H1 (cell line): ENCODE results near the gene ZNF695. TPM values are rescaled to one million over a fixed set of nuclear protein-coding genes. Genes with fewer than 3 reads are reported as not detected.

Experiments
- ZNF274 ChIP-seq: IDR thresholded peaks from 2 replicates; pipeline ENCODE4 v1.7.0; 2012; ENCODE audit warnings: low read length, borderline replicate concordance; ENCODE audit errors: extremely low read depth
- polyA plus RNA-seq, 7 experiments: library from polyadenylated mRNA; depleted of rRNA in 3 of 7; stranded (reverse) in 5 of 7; unstranded in 2 of 7; fragments of >200 nt in 5 of 7; fragments of 200-250 nt in 2 of 7; gene quantifications; 1 replicate in 5 of 7; 2 replicates in 1 of 7; 4 replicates in 1 of 7; pipeline versions ENCODE4 v1.2.1 to v1.2.3, GENCODE V29; 2011 to 2013; ENCODE audit warnings: missing spikeins in 2 of 7, mixed read lengths in 2 of 7
- total RNA-seq: library from RNA; stranded (reverse); fragmentation: NEBNext Ultra II Directional; extraction: Animal tissue kit (Norgen Biotek cat#: 25700); gene quantifications from 2 replicates; pipeline ENCODE4 v1.2.1, GENCODE V29; 2021

ZNF695 gene
- total and polyA plus RNA-seq, 2 of the 8 experiments (the other 6 are each of a cell fraction or from before 2014, with no cell fraction given), result 9.2 to 27.0 TPM

- no peak for TF ChIP-seq ZNF274
Measured at GRCh38 chr1:246966502-246966901, 41.4 kb downstream of the ZNF695 start (continued).
